Peyer's patch (tissue), 4 donors: ENCODE data around the gene PAPOLB. TPM values are rescaled to one million over a fixed set of nuclear protein-coding genes. Genes with fewer than 3 reads are reported as not detected.
"Not testable (repeated sequence)": the region's sequence is repeated elsewhere in the genome, so short reads cannot be mapped to it uniquely, and the experiment has no call there.

Source experiments
- DNase-seq, 3 donors: peaks; one replicate each; pipeline ENCODE4 v3.0.0-alpha.2; 2017 to 2019
- H3K27ac ChIP-seq, 4 donors: fragments of 200-600 bp; sonication (generic); one replicate each; pipeline ENCODE4 v1.5.1; 2016 to 2019
- H3K27me3 ChIP-seq, 2 donors: fragments of 200-600 bp; sonication (generic); one replicate each; pipeline ENCODE4 v1.5.1; 2019
- H3K36me3 ChIP-seq, 3 donors: fragments of 200-600 bp; sonication (generic); one replicate each; pipeline ENCODE4 v1.5.1; 2016 to 2019
- H3K4me1 ChIP-seq, 4 donors: fragments of 200-600 bp; sonication (generic); one replicate each; pipeline ENCODE4 v1.5.1; 2016 to 2019
- H3K4me3 ChIP-seq, 4 donors: fragments of 200-600 bp; sonication (generic); 1 replicate in 3 of 4; 2 replicates in 1 of 4; pipeline ENCODE4 v1.5.1; 2016 to 2019; ENCODE audit warnings: mild to moderate bottlenecking in 1 of 4
- H3K9me3 ChIP-seq, 4 donors: fragments of 200-600 bp; sonication (generic); one replicate each; pipeline ENCODE4 v1.5.1; 2016 to 2019; ENCODE audit warnings: mild to moderate bottlenecking in 1 of 4
- CTCF ChIP-seq, 6 experiments: fragments of 450-650 bp in 4 of 6; fragments of 200-600 bp in 2 of 6; sonication (generic) in 1 of 6; IDR thresholded peaks; one replicate each; pipeline ENCODE4 v1.5.1; 2017 to 2019; ENCODE audit warnings: antibody characterized with exemption in 6 of 6, mild to moderate bottlenecking in 3 of 6, moderate library complexity in 1 of 6
- POLR2A ChIP-seq, 2 donors: fragments of 450-650 bp; IDR thresholded peaks; one replicate each; pipeline ENCODE4 v1.5.1; 2017; ENCODE audit warnings: antibody characterized with exemption in 2 of 2, mild to moderate bottlenecking in 2 of 2, moderate library complexity in 2 of 2
- total RNA-seq, 4 donors: library from RNA; depleted of rRNA; stranded (reverse); fragments of >200 nt; gene quantifications; one replicate each; pipeline ENCODE4 v1.1.0, GENCODE V29; 2016

PAPOLB gene
- total RNA-seq, 4 donors from 2014 or later: not detected

- TF ChIP-seq CTCF (IDR thresholded peaks at IDR 0.05): no peak
- no peak for TF ChIP-seq POLR2A (IDR thresholded peaks at IDR 0.05)
- DNase-seq: no peak
- no peak overlapping the region for H3K4me3 ChIP-seq
- H3K27me3 ChIP-seq: no peaks in the 10 kb centered on the region
- no peaks in the 10 kb centered on the region for H3K4me1 ChIP-seq
- no peaks in the 10 kb centered on the region for H3K36me3 ChIP-seq
- H3K9me3 ChIP-seq: no peaks in the 10 kb centered on the region
- no peak overlapping the region for H3K27ac ChIP-seq
Measured at GRCh38 chr7:4895766-4896165, 33.9 kb upstream of the PAPOLB start.

- Histone ChIP-seq H3K4me3 (no peak overlapping the region), H3K9me3 (no peaks in the 10 kb centered on the region), H3K27ac (no peak overlapping the region), H3K4me1 (no peaks in the 10 kb centered on the region), H3K36me3 (no peaks in the 10 kb centered on the region), H3K27me3 (no peaks in the 10 kb centered on the region)
- TF ChIP-seq POLR2A (IDR thresholded peaks at IDR 0.05): no peak
- TF ChIP-seq CTCF (IDR thresholded peaks at IDR 0.05): no peak
- no peak for DNase-seq
Measured at GRCh38 chr7:4894482-4894881, 32.7 kb upstream of the PAPOLB start.

GRCh38 chr7:4893929-4894475, 32.2 kb upstream of the PAPOLB start:
- H3K4me1 ChIP-seq: no peaks in the 10 kb centered on the region
- no peak overlapping the region for H3K4me3 ChIP-seq
- no peaks in the 10 kb centered on the region for H3K27me3 ChIP-seq
- no peak for TF ChIP-seq CTCF (IDR thresholded peaks at IDR 0.05)
- TF ChIP-seq POLR2A (IDR thresholded peaks at IDR 0.05): no peak
- no peak for DNase-seq
- no peaks in the 10 kb centered on the region for H3K9me3 ChIP-seq
- H3K27ac ChIP-seq: no peak overlapping the region
- H3K36me3 ChIP-seq: no peaks in the 10 kb centered on the region

- not testable (repeated sequence) for H3K27ac ChIP-seq, DNase-seq, H3K9me3 ChIP-seq, H3K4me3 ChIP-seq, H3K4me1 ChIP-seq, H3K27me3 ChIP-seq, H3K36me3 ChIP-seq
Measured at GRCh38 chr7:4893188-4893587, 31.4 kb upstream of the PAPOLB start.

GRCh38 chr7:4891522-4891921, 29.7 kb upstream of the PAPOLB start:
- not testable (repeated sequence) for DNase-seq, H3K4me1 ChIP-seq, H3K27ac ChIP-seq, H3K4me3 ChIP-seq, H3K27me3 ChIP-seq, H3K36me3 ChIP-seq, H3K9me3 ChIP-seq

- H3K4me1 ChIP-seq: no peaks in the 10 kb centered on the region
- no peak overlapping the region for H3K4me3 ChIP-seq
- H3K36me3 ChIP-seq: no peaks in the 10 kb centered on the region
- DNase-seq: no peak
- H3K27me3 ChIP-seq: no peaks in the 10 kb centered on the region
- TF ChIP-seq CTCF (IDR thresholded peaks at IDR 0.05) (no peak), POLR2A (IDR thresholded peaks at IDR 0.05) (no peak)
- H3K27ac ChIP-seq: no peak overlapping the region
- no peaks in the 10 kb centered on the region for H3K9me3 ChIP-seq
Measured at GRCh38 chr7:4889682-4890081, 27.9 kb upstream of the PAPOLB start.

GRCh38 chr7:4888161-4888560, 26.3 kb upstream of the PAPOLB start:
- Histone ChIP-seq H3K9me3 (no peaks in the 10 kb centered on the region), H3K36me3 (no peaks in the 10 kb centered on the region), H3K27ac (no peak overlapping the region), H3K4me3 (no peak overlapping the region), H3K4me1 (peaks cover 0 to 6% (median 2%) of the 10 kb centered on the region in 4 donors), H3K27me3 (peaks cover 0 to 2% of the 10 kb centered on the region in 2 donors)
- TF ChIP-seq POLR2A (IDR thresholded peaks at IDR 0.05) (no peak), CTCF (IDR thresholded peaks at IDR 0.05) (no peak)
- DNase-seq: no peak
